ENCODE measurements around the gene IFNA16.

- TF ChIP-seq CTCF (conservative IDR thresholded peaks at IDR 0.05; ENCODE audit: low read length) (no peak), EZH2phosphoT487 (IDR thresholded peaks at IDR 0.05; ENCODE audit: borderline replicate concordance, low read depth, low read length) (no peak)
Observed at GRCh38 chr9:21228122-21228521, 11.0 kb upstream of the IFNA16 start, which contains the start of gene IFNA17.

Data from OCI-LY7 (cell line).